OCI-LY1 (cell line): ENCODE results near the gene KCNJ1.

Experiments used
- CTCF ChIP-seq: fragments of 200-600 bp; sonication (generic), shearing (Covaris generic); IDR thresholded peaks from 2 replicates; pipeline ENCODE4 v1.5.1; 2017; ENCODE audit warnings: mild to moderate bottlenecking, antibody characterized with exemption, low read length, moderate library complexity, mixed read lengths
- EZH2 ChIP-seq: fragments of 200-600 bp; sonication (generic), shearing (Covaris generic); IDR thresholded peaks from 2 replicates; pipeline ENCODE4 v1.8.0; 2017; ENCODE audit warnings: borderline replicate concordance, mixed run types, mild to moderate bottlenecking, antibody characterized with exemption, low read length, moderate library complexity, mixed read lengths

- TF ChIP-seq CTCF, result no peak
- TF ChIP-seq EZH2, result no peak
These were observed 31.7 kb upstream of the KCNJ1 start for GRCh38 chr11:128898580-128899344.
